ENCODE data around the gene RHBDF1.
A peak's percentile ranks its signal among the peaks of the same experiment; 100 is the strongest.
"Not testable (repeated sequence)": the region's sequence is repeated elsewhere in the genome, so short reads cannot be mapped to it uniquely, and the experiment has no call there.

RHBDF1 gene

GRCh38 chr16:59440-60059 is 12.9 kb downstream of the RHBDF1 start:
- DNase-seq (ENCODE audit: low spot score), result no peak

- DNase-seq (ENCODE audit: low spot score), result no peak
These were observed 13.7 kb downstream of the RHBDF1 start for GRCh38 chr16:58491-59439.

GRCh38 chr16:57711-58110 is 14.7 kb downstream of the RHBDF1 start:
- DNase-seq (ENCODE audit: low spot score), result no peak

- no peak for DNase-seq (ENCODE audit: low spot score)
These were observed 16.1 kb downstream of the RHBDF1 start for GRCh38 chr16:56231-56927.

- DNase-seq (ENCODE audit: low spot score), result no peak
These were observed 16.8 kb downstream of the RHBDF1 start for GRCh38 chr16:55571-56136.

- DNase-seq (ENCODE audit: low spot score), result no peak
These were observed 18.2 kb downstream of the RHBDF1 start for GRCh38 chr16:54237-54581.

GRCh38 chr16:53346-54236 is 18.8 kb downstream of the RHBDF1 start, which contains the start of the genes POLR3K and SNRNP25:
TSS of gene POLR3K (minus strand) at chr16:53608. CDS start at chr16:53586, 22 bp downstream.
TSS of gene SNRNP25 (plus strand) at chr16:53828. CDS start at chr16:54017, 189 bp downstream.
- peak; percentile 98 for DNase-seq (ENCODE audit: low spot score)

GRCh38 chr16:50769-51591 is 21.5 kb downstream of the RHBDF1 start:
- no peak for DNase-seq (ENCODE audit: low spot score)

- no peak for DNase-seq (ENCODE audit: low spot score)
These were observed 25.2 kb downstream of the RHBDF1 start for GRCh38 chr16:47234-47633.

GRCh38 chr16:46510-46909 is 25.9 kb downstream of the RHBDF1 start:
- not testable (repeated sequence) for DNase-seq (ENCODE audit: low spot score)

GRCh38 chr16:45454-45853 is 27.0 kb downstream of the RHBDF1 start:
- DNase-seq (ENCODE audit: low spot score), result no peak

GRCh38 chr16:44655-45054 is 27.8 kb downstream of the RHBDF1 start:
- no peak for DNase-seq (ENCODE audit: low spot score)

GRCh38 chr16:43294-43693 is 29.1 kb downstream of the RHBDF1 start:
- no peak for DNase-seq (ENCODE audit: low spot score)

GRCh38 chr16:42691-43090 is 29.7 kb downstream of the RHBDF1 start:
- DNase-seq (ENCODE audit: low spot score), result no peak

- DNase-seq (ENCODE audit: low spot score), result no peak
These were observed 30.4 kb downstream of the RHBDF1 start for GRCh38 chr16:42069-42457.

- DNase-seq (ENCODE audit: low spot score), result no peak
These were observed 30.9 kb downstream of the RHBDF1 start for GRCh38 chr16:41439-42068.

- no peak for DNase-seq (ENCODE audit: low spot score)
These were observed 33.2 kb downstream of the RHBDF1 start for GRCh38 chr16:38941-39892.

- not testable (repeated sequence) for DNase-seq (ENCODE audit: low spot score)
These were observed 34.2 kb downstream of the RHBDF1 start for GRCh38 chr16:38206-38605.

GRCh38 chr16:37511-37910 is 34.9 kb downstream of the RHBDF1 start:
- DNase-seq (ENCODE audit: low spot score), result peak; percentile 37
